Measurements from ENCODE around the gene MAN1A2. TPM values are rescaled to one million over a fixed set of nuclear protein-coding genes. Genes with fewer than 3 reads are reported as not detected.
"Not testable (repeated sequence)": the region's sequence is repeated elsewhere in the genome, so short reads cannot be mapped to it uniquely, and the experiment has no call there.

The MAN1A2 gene
- 10 to 100 TPM; 18.5 to 20.4 TPM for total RNA-seq

GRCh38 chr1:117367046-117368025, at the start of gene MAN1A2:
Gene MAN1A2, plus strand, starts transcription at chr1:117367449. Its CDS starts 735 bp downstream, at chr1:117368184.
- Mint-ChIP-seq H3K36me3 (ENCODE audit: low read depth) (peaks cover 5% of the 10 kb centered on the region), H3K27ac (peak within 1 kb of the TSS; percentile 98), H3K27me3 (no peaks in the 10 kb centered on the region), H3K4me1 (peaks cover 52% of the 10 kb centered on the region), H3K9me3 (ENCODE audit: low read depth) (no peaks in the 10 kb centered on the region), H3K4me3 (peak within 1 kb of the TSS; percentile 85)
- ATAC-seq (peak; percentile 60), DNase-seq (peak; percentile 82)
- intact Hi-C loops (cut with DNase I, micrococcal nuclease) = loop anchor here (1.0 to 10.0 kb wide), 13 partner anchors 163 to 1775 kb away; partner anchors contain the start of genes GDAP2 (in 2 of the 2), WDR3 (in 2 of the 2), CD58 (in 1 of the 2) and TTF2 (in 1 of the 2)
- ChIA-PET POLR2A (no interaction called here), CTCF (interaction anchor here (0.8 to 1.3 kb wide), 2 partner anchors 21 to 124 kb away, joined by 3 to 4 read pairs; no protein-coding TSS in a partner anchor)

- Mint-ChIP-seq H3K4me3 (no peak overlapping the region), H3K9me3 (ENCODE audit: low read depth) (no peaks in the 10 kb centered on the region), H3K27me3 (peaks cover 5% of the 10 kb centered on the region), H3K4me1 (no peaks in the 10 kb centered on the region), H3K36me3 (ENCODE audit: low read depth) (no peaks in the 10 kb centered on the region), H3K27ac (no peak overlapping the region)
- ChIA-PET CTCF (no interaction called here), POLR2A (no interaction called here)
- ATAC-seq (no peak), DNase-seq (no peak)
- intact Hi-C loops (cut with DNase I, micrococcal nuclease) = loop anchor here in 1 of 2 experiments (10.0 kb wide), 1 partner anchor 177 kb away; no protein-coding TSS in a partner anchor
Observed at GRCh38 chr1:117318011-117318410, 49.2 kb upstream of the MAN1A2 start.

GRCh38 chr1:117318426-117318825, 48.8 kb upstream of the MAN1A2 start:
- no peak overlapping the region for H3K4me3 Mint-ChIP-seq
- intact Hi-C loops (cut with DNase I, micrococcal nuclease) = loop anchor here in 1 of 2 experiments (10.0 kb wide), 1 partner anchor 176 kb away; no protein-coding TSS in a partner anchor
- H3K4me1 Mint-ChIP-seq = no peaks in the 10 kb centered on the region
- POLR2A ChIA-PET = no interaction called here
- H3K27ac Mint-ChIP-seq = no peak overlapping the region
- CTCF ChIA-PET = no interaction called here
- DNase-seq = no peak
- no peak for ATAC-seq
- H3K27me3 Mint-ChIP-seq = peaks cover 8% of the 10 kb centered on the region
- no peaks in the 10 kb centered on the region for H3K9me3 Mint-ChIP-seq (ENCODE audit: low read depth)
- no peaks in the 10 kb centered on the region for H3K36me3 Mint-ChIP-seq (ENCODE audit: low read depth)

GRCh38 chr1:117320515-117320914, 46.7 kb upstream of the MAN1A2 start:
- ChIA-PET CTCF (interaction anchor here (1.8 kb wide), 1 partner anchor 29 kb away, joined by 4 read pairs; no protein-coding TSS in a partner anchor), POLR2A (no interaction called here)
- Mint-ChIP-seq H3K27me3 (peaks cover 17% of the 10 kb centered on the region), H3K4me1 (no peaks in the 10 kb centered on the region), H3K4me3 (no peak overlapping the region), H3K9me3 (ENCODE audit: low read depth) (no peaks in the 10 kb centered on the region), H3K36me3 (ENCODE audit: low read depth) (no peaks in the 10 kb centered on the region), H3K27ac (no peak overlapping the region)
- intact Hi-C loops (cut with DNase I, micrococcal nuclease) = no loop called here
- no peak for ATAC-seq
- DNase-seq = no peak

GRCh38 chr1:117321680-117322609, 45.3 kb upstream of the MAN1A2 start:
- POLR2A ChIA-PET = no interaction called here
- Mint-ChIP-seq H3K4me3 (no peak overlapping the region), H3K4me1 (no peaks in the 10 kb centered on the region), H3K27ac (no peak overlapping the region), H3K36me3 (ENCODE audit: low read depth) (no peaks in the 10 kb centered on the region), H3K9me3 (ENCODE audit: low read depth) (no peaks in the 10 kb centered on the region), H3K27me3 (peaks cover 15% of the 10 kb centered on the region)
- ATAC-seq = no peak
- CTCF ChIA-PET = interaction anchor here (1.0 to 1.8 kb wide), 2 partner anchors 30 to 122 kb away, joined by 4 to 5 read pairs; no protein-coding TSS in a partner anchor
- DNase-seq = no peak
- intact Hi-C loops (cut with DNase I, micrococcal nuclease) = no loop called here

- intact Hi-C loops (cut with DNase I, micrococcal nuclease) = no loop called here
- Mint-ChIP-seq H3K4me1 (no peaks in the 10 kb centered on the region), H3K36me3 (ENCODE audit: low read depth) (no peaks in the 10 kb centered on the region), H3K9me3 (ENCODE audit: low read depth) (no peaks in the 10 kb centered on the region), H3K4me3 (no peak overlapping the region), H3K27me3 (peaks cover 15% of the 10 kb centered on the region), H3K27ac (no peak overlapping the region)
- no peak for ATAC-seq
- DNase-seq = no peak
- CTCF ChIA-PET = no interaction called here
- POLR2A ChIA-PET = no interaction called here
Observed at GRCh38 chr1:117324357-117324756, 42.9 kb upstream of the MAN1A2 start.

GRCh38 chr1:117326035-117326434, 41.2 kb upstream of the MAN1A2 start:
- H3K4me1 Mint-ChIP-seq; H3K4me3 Mint-ChIP-seq; intact Hi-C loops (cut with DNase I, micrococcal nuclease): not testable (repeated sequence)

GRCh38 chr1:117327011-117327410, 40.2 kb upstream of the MAN1A2 start:
- H3K27ac Mint-ChIP-seq = no peak overlapping the region
- CTCF ChIA-PET = no interaction called here

More at GRCh38 chr1:117326035-117326434, 41.2 kb upstream of the MAN1A2 start:
- H3K27ac Mint-ChIP-seq; POLR2A ChIA-PET; H3K36me3 Mint-ChIP-seq (ENCODE audit: low read depth); DNase-seq; CTCF ChIA-PET; H3K9me3 Mint-ChIP-seq (ENCODE audit: low read depth); ATAC-seq: not testable (repeated sequence)
- H3K27me3 Mint-ChIP-seq = peaks cover 15% of the 10 kb centered on the region

GRCh38 chr1:117335376-117336086, 31.7 kb upstream of the MAN1A2 start:
- ATAC-seq (no peak), DNase-seq (no peak)
- Mint-ChIP-seq H3K36me3 (ENCODE audit: low read depth) (no peaks in the 10 kb centered on the region), H3K9me3 (ENCODE audit: low read depth) (no peaks in the 10 kb centered on the region), H3K4me3 (no peak overlapping the region), H3K4me1 (peaks cover 7% of the 10 kb centered on the region), H3K27me3 (no peaks in the 10 kb centered on the region), H3K27ac (no peak overlapping the region)
- POLR2A ChIA-PET = interaction anchor here (0.5 kb wide), 1 partner anchor 100 kb away, joined by 3 read pairs; no protein-coding TSS in a partner anchor
- intact Hi-C loops (cut with DNase I, micrococcal nuclease) = no loop called here
- CTCF ChIA-PET = interaction anchor here (1.2 kb wide), 2 partner anchors 23 to 247 kb away, joined by 3 read pairs; no protein-coding TSS in a partner anchor

More at GRCh38 chr1:117327011-117327410, 40.2 kb upstream of the MAN1A2 start:
- DNase-seq = no peak
- no peaks in the 10 kb centered on the region for H3K9me3 Mint-ChIP-seq (ENCODE audit: low read depth)
- intact Hi-C loops (cut with DNase I, micrococcal nuclease) = no loop called here
- no peak overlapping the region for H3K4me3 Mint-ChIP-seq
- H3K27me3 Mint-ChIP-seq = peaks cover 15% of the 10 kb centered on the region
- H3K4me1 Mint-ChIP-seq = no peaks in the 10 kb centered on the region
- H3K36me3 Mint-ChIP-seq (ENCODE audit: low read depth) = no peaks in the 10 kb centered on the region
- no peak for ATAC-seq
- POLR2A ChIA-PET = no interaction called here

- Mint-ChIP-seq H3K36me3 (ENCODE audit: low read depth) (no peaks in the 10 kb centered on the region), H3K27ac (no peak overlapping the region), H3K4me3 (no peak overlapping the region), H3K4me1 (peaks cover 10% of the 10 kb centered on the region), H3K9me3 (ENCODE audit: low read depth) (no peaks in the 10 kb centered on the region), H3K27me3 (no peaks in the 10 kb centered on the region)
- intact Hi-C loops (cut with DNase I, micrococcal nuclease) = no loop called here
- ChIA-PET POLR2A (interaction anchor here (0.5 kb wide), 1 partner anchor 100 kb away, joined by 3 read pairs; no protein-coding TSS in a partner anchor), CTCF (interaction anchor here (0.7 to 1.2 kb wide), 3 partner anchors 17 to 248 kb away, joined by 3 to 4 read pairs (median 3); no protein-coding TSS in a partner anchor)
- ATAC-seq = no peak
- no peak for DNase-seq
Observed at GRCh38 chr1:117336088-117336817, 31.0 kb upstream of the MAN1A2 start.

Measured in activated CD4-positive, alpha-beta T cell treated with anti-CD3 and anti-CD28 coated beads for 36 hours (primary cell).